H1 (cell line): Measurements from ENCODE around the gene ARL3.

Experiments used
- ATF3 ChIP-seq: IDR thresholded peaks from 2 replicates; pipeline ENCODE4 v1.6.1; 2011; ENCODE audit warnings: low read depth, mild to moderate bottlenecking, low read length; ENCODE audit not compliant: insufficient read depth
- CEBPB ChIP-seq: IDR thresholded peaks from 2 replicates; pipeline ENCODE4 v1.6.1; 2012; ENCODE audit warnings: low read depth, low read length
- CTCF ChIP-seq, 3 experiments: IDR thresholded peaks; 1 replicate in 2 of 3; 2 replicates in 1 of 3; pipeline versions ENCODE4 v1.5.1 to v1.6.1; 2011; ENCODE audit warnings: low read length in 3 of 3, mild to moderate bottlenecking in 3 of 3, inconsistent platforms in 2 of 3, low read depth in 1 of 3, moderate library complexity in 1 of 3; ENCODE audit not compliant: insufficient read depth in 1 of 3; ENCODE audit errors: control extremely low read depth in 1 of 3
- MAFK ChIP-seq: IDR thresholded peaks from 2 replicates; pipeline ENCODE4 v1.6.1; 2012; ENCODE audit warnings: low read depth, mild to moderate bottlenecking, improper control_type of control experiment, low read length
- POLR2A ChIP-seq, 2 experiments: IDR thresholded peaks; 1 replicate in 1 of 2; 2 replicates in 1 of 2; pipeline ENCODE4 v1.6.1; 2011; ENCODE audit warnings: low read depth in 2 of 2, low read length in 2 of 2, mild to moderate bottlenecking in 2 of 2; ENCODE audit errors: control extremely low read depth in 1 of 2
- RXRA ChIP-seq: IDR thresholded peaks from 2 replicates; pipeline ENCODE4 v1.6.1; 2011; ENCODE audit warnings: low read depth, mild to moderate bottlenecking, low read length, moderate library complexity; ENCODE audit not compliant: insufficient read depth

- TF ChIP-seq POLR2A (IDR thresholded peaks at IDR 0.05; ENCODE audit: control extremely low read depth in 1 of 2, low read depth in 2 of 2, low read length in 2 of 2), result no peak
- TF ChIP-seq CTCF (IDR thresholded peaks at IDR 0.05; ENCODE audit: control extremely low read depth in 1 of 3, insufficient read depth in 1 of 3, low read depth in 1 of 3, low read length in 3 of 3), result peak in 1 of 3 experiments; percentile 1; a peak in 1 of 4 replicates
- no peak for TF ChIP-seq ATF3
- no peak for TF ChIP-seq MAFK
- no peak for TF ChIP-seq RXRA
- TF ChIP-seq CEBPB, result no peak
Measured at GRCh38 chr10:102677331-102678067, 36.7 kb downstream of the ARL3 start.
